ENCODE measurements around the gene TMEM117.

DNA sequence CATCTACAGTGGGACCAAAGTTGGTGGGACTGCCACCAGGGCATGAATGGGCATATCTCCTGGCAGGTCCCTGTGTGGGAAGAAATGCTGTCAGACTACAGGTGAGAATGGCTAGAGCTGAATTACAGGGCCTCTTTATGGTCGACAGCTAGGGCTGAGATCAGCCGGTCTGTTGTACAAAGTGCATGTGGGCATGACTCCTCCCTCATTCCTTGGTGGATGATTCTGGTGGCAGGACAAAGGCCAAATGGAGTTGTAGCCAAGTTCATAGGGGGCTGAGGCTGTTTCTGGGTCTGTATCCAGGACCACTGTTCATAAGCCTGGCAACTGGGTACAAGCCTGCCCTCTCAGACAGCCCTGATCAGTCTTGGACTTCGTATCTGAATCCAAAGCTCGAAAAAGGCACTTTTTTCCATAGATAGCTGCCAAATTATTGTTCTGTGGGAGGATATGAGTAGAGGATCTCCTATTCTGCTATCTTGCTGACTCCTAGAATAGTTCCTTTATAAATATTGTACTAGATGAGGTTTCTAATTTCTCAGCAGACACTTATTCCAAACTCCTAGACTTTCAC lies 460.8 kb downstream of the TMEM117 start:
- TF ChIP-seq EGR1 (IDR thresholded peaks at IDR 0.05; ENCODE audit: borderline replicate concordance in 1 of 2, low read depth in 2 of 2, low read length in 2 of 2) (no peak), EZH2 (IDR thresholded peaks at IDR 0.05; ENCODE audit: borderline replicate concordance, control insufficient read depth, low read depth, low read length) (no peak), POLR2AphosphoS5 (IDR thresholded peaks at IDR 0.05; ENCODE audit: low read length) (no peak), POLR2A (IDR thresholded peaks at IDR 0.05; ENCODE audit: low read depth, low read length) (no peak), SREBF2 (IDR thresholded peaks at IDR 0.05; ENCODE audit: low read length) (no peak), TARDBP (IDR thresholded peaks at IDR 0.05; ENCODE audit: borderline replicate concordance) (no peak), STAT3 (IDR thresholded peaks at IDR 0.05; ENCODE audit: low read depth, low read length) (no peak), RAD21 (IDR thresholded peaks at IDR 0.05; ENCODE audit: insufficient read depth, low read depth, low read length) (no peak), TCF12 (IDR thresholded peaks at IDR 0.05; ENCODE audit: low read depth, low read length) (no peak)
- TF ChIP-seq, protein P1, sequence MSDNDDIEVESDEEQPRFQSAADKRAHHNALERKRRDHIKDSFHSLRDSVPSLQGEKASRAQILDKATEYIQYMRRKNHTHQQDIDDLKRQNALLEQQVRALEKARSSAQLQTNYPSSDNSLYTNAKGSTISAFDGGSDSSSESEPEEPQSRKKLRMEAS (IDR thresholded peaks at IDR 0.05; ENCODE audit: low read depth, low read length) = no peak
- TF ChIP-seq, protein P2, sequence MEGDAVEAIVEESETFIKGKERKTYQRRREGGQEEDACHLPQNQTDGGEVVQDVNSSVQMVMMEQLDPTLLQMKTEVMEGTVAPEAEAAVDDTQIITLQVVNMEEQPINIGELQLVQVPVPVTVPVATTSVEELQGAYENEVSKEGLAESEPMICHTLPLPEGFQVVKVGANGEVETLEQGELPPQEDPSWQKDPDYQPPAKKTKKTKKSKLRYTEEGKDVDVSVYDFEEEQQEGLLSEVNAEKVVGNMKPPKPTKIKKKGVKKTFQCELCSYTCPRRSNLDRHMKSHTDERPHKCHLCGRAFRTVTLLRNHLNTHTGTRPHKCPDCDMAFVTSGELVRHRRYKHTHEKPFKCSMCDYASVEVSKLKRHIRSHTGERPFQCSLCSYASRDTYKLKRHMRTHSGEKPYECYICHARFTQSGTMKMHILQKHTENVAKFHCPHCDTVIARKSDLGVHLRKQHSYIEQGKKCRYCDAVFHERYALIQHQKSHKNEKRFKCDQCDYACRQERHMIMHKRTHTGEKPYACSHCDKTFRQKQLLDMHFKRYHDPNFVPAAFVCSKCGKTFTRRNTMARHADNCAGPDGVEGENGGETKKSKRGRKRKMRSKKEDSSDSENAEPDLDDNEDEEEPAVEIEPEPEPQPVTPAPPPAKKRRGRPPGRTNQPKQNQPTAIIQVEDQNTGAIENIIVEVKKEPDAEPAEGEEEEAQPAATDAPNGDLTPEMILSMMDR (IDR thresholded peaks at IDR 0.05 in 2 of 3, conservative IDR thresholded peaks at IDR 0.05 in 1 of 3; ENCODE audit: control insufficient read depth in 2 of 3, extremely low read depth in 1 of 3, insufficient read depth in 1 of 3, low read depth in 3 of 3, low read length in 3 of 3) = no peak
- TF ChIP-seq, protein P3, sequence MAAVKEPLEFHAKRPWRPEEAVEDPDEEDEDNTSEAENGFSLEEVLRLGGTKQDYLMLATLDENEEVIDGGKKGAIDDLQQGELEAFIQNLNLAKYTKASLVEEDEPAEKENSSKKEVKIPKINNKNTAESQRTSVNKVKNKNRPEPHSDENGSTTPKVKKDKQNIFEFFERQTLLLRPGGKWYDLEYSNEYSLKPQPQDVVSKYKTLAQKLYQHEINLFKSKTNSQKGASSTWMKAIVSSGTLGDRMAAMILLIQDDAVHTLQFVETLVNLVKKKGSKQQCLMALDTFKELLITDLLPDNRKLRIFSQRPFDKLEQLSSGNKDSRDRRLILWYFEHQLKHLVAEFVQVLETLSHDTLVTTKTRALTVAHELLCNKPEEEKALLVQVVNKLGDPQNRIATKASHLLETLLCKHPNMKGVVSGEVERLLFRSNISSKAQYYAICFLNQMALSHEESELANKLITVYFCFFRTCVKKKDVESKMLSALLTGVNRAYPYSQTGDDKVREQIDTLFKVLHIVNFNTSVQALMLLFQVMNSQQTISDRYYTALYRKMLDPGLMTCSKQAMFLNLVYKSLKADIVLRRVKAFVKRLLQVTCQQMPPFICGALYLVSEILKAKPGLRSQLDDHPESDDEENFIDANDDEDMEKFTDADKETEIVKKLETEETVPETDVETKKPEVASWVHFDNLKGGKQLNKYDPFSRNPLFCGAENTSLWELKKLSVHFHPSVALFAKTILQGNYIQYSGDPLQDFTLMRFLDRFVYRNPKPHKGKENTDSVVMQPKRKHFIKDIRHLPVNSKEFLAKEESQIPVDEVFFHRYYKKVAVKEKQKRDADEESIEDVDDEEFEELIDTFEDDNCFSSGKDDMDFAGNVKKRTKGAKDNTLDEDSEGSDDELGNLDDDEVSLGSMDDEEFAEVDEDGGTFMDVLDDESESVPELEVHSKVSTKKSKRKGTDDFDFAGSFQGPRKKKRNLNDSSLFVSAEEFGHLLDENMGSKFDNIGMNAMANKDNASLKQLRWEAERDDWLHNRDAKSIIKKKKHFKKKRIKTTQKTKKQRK (IDR thresholded peaks at IDR 0.05; ENCODE audit: low read depth, low read length) = no peak
